GM10266 (cell line): ENCODE data around the gene KRTAP10-6.
"Not testable (repeated sequence)": the region's sequence is repeated elsewhere in the genome, so short reads cannot be mapped to it uniquely, and the experiment has no call there.

Source experiments
- DNase-seq: peaks from one replicate; pipeline ENCODE4 v3.0.0; 2012; ENCODE audit errors: extremely low spot score
- TF ChIP-seq, protein P1 (sequence below): IDR thresholded peaks from 2 replicates; pipeline ENCODE4 v1.5.1; 2012; ENCODE audit warnings: mild to moderate bottlenecking, low read depth; ENCODE audit not compliant: control insufficient read depth, insufficient read depth; ENCODE audit errors: missing control alignments

The KRTAP10-6 gene

DNA sequence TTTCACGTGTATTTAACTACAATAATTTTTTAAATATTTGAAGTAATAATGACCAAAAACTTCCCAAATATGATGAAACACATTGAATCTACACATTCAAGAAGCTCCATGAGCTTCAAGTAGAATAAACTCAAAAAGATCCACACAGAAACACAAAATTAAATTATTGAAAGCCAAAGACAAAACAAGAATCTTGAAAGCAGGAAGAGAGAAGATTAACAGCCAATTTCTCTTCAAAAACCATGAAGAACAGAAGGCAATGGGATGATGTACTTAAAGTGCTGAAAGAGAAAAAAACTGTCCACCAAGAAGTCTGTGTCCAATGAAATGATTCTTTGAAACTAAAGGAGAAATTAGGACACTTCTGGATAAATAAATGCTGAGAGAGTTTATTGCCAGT is 39.8 kb upstream of the KRTAP10-6 start:
- no peak for DNase-seq
- TF ChIP-seq, protein P1, sequence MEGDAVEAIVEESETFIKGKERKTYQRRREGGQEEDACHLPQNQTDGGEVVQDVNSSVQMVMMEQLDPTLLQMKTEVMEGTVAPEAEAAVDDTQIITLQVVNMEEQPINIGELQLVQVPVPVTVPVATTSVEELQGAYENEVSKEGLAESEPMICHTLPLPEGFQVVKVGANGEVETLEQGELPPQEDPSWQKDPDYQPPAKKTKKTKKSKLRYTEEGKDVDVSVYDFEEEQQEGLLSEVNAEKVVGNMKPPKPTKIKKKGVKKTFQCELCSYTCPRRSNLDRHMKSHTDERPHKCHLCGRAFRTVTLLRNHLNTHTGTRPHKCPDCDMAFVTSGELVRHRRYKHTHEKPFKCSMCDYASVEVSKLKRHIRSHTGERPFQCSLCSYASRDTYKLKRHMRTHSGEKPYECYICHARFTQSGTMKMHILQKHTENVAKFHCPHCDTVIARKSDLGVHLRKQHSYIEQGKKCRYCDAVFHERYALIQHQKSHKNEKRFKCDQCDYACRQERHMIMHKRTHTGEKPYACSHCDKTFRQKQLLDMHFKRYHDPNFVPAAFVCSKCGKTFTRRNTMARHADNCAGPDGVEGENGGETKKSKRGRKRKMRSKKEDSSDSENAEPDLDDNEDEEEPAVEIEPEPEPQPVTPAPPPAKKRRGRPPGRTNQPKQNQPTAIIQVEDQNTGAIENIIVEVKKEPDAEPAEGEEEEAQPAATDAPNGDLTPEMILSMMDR, result no peak

DNA sequence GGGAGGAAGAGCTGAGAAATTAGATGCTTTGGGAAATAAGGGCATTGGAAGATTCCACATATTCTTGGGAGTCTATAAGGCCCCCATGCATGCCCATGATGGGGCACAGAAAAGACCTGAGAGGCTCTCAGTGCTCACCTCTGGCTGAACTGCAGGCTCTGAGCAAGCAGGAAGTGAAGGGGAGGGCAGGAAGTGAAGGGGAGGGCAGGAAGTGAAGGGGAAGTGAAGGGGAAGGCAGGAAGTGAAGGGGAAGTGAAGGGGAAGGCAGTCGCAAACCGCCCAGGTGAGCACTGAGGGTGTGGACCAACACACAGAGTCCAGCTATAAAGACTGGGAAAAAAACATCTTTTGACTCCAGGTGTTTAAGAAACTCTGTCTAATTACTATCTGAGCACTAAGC is 38.1 kb upstream of the KRTAP10-6 start:
- TF ChIP-seq, protein P1, result no peak
- no peak for DNase-seq

DNA sequence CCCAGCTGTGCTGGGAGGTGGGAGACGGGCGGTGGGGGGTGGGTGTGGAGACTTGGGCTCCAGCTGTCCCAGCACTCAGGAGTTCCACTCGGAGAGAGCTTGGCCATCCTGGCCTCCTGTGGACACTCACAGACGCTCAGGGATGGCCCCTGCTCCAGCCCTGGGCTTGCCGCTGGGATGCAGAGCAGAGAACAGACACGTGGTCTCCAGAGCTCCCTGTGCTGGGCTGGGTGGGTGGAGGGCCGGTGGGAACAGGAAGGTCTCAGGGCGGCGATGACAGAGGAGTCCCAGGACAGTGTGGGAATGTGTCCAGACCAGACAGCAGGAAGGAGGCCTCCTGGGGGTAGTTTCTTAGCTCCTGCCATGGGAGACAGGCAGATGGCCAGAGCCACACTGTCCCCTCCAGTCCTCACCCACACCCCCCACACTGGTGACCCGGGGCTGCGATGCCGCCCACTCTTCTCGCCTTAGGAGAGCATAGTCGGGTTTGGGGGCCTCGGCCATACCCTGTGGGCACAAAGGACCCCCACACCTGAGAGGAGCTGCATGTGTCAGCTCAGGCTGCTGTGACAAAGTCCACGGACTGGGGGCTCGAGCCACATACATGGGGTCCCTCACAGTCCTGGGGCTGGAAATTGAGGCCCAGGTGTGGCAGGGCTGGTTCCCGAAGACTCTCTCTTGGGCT is 36.5 kb upstream of the KRTAP10-6 start:
- DNase-seq, result no peak

DNA sequence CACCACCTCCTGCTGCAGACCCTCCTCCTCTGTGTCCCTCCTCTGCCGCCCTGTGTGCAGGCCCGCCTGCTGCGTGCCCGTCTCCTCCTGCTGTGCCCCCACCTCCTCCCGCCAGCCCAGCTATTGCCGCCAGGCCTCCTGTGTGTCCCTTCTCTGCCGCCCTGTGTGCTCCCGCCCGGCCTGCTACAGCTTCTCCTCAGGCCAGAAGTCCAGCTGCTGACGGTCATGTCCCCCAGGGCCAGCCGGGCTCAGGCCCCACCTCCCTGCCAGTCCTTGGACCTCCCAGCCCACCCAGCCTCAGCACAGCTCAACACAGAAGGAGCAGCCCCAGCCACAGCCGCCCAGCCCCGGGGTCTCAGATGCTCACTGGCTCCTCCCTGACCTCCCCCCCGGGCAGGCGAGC is 35.5 kb upstream of the KRTAP10-6 start:
- DNase-seq, result not testable (repeated sequence)

More for the DNA sequence above, 36.5 kb upstream of the KRTAP10-6 start:
- TF ChIP-seq, protein P1, result no peak

DNA sequence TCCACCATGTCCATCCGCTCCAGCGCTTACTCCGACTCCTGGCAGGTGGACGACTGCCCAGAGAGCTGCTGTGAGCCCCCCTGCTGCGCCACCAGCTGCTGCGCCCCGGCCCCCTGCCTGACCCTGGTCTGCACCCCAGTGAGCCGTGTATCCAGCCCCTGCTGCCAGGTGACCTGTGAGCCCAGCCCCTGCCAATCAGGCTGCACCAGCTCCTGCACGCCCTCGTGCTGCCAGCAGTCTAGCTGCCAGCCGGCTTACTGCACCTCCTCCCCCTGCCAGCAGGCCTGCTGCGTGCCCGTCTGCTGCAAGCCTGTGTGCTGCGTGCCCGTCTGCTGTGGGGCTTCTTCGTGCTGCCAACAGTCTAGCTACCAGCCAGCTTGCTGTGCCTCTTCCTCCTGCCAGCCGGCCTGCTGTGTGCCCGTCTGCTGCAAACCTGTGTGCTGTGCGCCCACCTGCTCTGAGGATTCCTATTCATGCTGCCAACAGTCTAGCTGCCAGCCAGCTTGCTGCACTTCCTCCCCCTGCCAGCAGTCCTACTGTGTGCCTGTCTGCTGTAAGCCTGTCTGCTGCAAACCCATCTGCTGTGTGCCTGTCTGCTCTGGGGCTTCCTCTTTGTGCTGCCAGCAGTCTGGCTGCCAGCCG is 35.0 kb upstream of the KRTAP10-6 start:
- not testable (repeated sequence) for DNase-seq

DNA sequence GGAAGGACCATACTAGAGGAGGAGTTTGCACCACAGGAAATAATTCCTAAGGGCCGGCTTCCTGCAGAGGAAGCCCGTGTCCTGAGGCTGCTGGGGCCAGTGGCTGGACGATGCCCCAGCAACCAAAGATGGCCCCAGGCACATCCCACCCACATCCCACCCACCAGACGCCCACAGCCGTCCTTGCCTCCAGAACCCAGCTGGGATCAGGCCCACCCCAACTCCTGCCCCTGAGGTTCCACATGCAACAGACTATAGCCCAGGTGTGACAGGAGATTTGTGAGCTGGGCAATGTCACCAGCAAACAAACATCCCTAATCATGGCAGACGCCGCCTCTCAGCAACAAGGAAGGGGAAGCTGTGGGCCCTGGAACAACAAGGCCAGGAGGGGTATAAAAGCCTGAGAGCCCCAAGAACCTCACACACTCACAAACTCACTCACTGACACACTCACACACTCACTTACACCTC is 34.4 kb upstream of the KRTAP10-6 start, which contains the start of gene KRTAP10-9:
KRTAP10-9 (plus strand) TSS at position 421 of the 471 bp plus-strand sequence. CDS start 79 bp downstream, outside the sequence.
- DNase-seq, result no peak
- TF ChIP-seq, protein P1, result no peak

DNA sequence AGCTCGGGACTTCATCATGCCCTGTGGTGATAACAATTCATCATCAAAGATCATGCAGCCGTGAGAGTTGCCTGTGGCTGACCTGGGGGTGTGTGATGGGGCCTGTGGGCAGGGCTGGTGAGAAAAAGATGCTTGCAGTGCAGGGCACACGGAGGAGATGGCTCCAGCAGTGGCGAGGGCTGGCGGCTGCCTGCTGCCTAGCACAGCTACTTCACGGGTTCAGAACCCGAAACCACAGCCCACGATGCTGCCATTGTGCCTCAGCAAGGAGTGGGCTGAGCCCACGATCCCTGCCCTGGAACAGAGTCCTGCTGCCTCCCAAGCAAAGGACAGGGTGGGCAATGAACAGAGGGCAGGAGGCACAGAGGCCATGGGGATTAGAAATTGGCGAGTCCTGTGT is 34.0 kb upstream of the KRTAP10-6 start:
- no peak for DNase-seq
- TF ChIP-seq, protein P1, result no peak

DNA sequence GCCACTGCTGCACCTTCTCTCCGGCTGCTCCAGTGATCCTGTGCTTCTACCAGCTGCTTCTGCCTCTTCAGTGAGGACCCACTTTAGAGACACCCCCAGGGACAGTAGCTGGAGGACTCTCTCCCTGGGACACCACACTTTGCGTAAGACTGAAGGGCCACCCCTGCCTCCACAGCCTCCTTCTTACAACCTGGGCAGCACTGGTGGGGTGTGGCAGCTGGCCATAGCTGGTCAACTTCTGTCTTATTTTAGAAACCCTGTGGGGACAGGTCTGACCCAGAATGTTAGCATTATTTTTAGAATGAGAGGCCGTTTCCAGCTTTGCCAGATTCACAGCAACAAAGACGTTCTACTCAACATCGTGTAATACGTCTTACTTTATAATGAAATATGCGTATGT is 33.5 kb upstream of the KRTAP10-6 start:
- TF ChIP-seq, protein P1, result no peak
- no peak for DNase-seq
